ENCODE results near the gene DHTKD1.
"Not testable (repeated sequence)": the region's sequence is repeated elsewhere in the genome, so short reads cannot be mapped to it uniquely, and the experiment has no call there.

The DHTKD1 gene

GRCh38 chr10:12135631-12136030, 66.9 kb downstream of the DHTKD1 start:
- DNase-seq (ENCODE audit: low read depth in 2 of 2, low spot score in 1 of 2): no peak

DNA sequence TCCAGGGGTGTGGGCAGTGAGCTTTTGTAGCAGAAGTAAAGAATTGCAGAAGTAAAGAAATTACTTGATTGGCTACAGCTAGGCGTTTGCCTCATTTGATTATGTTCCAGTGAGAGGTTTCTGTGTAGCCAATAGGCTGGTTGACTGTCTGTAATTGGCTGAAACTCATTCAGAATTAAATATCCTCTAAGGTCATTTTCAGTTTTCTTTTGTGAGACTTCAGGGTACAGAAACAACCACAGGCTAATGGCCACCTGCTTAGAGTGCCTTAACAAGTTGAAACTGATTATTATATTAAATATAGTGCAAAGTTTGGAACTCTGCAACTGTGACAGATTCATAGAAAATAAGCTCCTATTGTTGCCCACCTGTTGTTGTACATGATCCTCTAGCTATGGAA, 71.3 kb downstream of the DHTKD1 start:
- no peak for DNase-seq (ENCODE audit: low read depth in 2 of 2, low spot score in 1 of 2)

- no peak for DNase-seq (ENCODE audit: low read depth in 2 of 2, low spot score in 1 of 2)
These were observed 75.8 kb downstream of the DHTKD1 start for GRCh38 chr10:12144538-12144937.

DNA sequence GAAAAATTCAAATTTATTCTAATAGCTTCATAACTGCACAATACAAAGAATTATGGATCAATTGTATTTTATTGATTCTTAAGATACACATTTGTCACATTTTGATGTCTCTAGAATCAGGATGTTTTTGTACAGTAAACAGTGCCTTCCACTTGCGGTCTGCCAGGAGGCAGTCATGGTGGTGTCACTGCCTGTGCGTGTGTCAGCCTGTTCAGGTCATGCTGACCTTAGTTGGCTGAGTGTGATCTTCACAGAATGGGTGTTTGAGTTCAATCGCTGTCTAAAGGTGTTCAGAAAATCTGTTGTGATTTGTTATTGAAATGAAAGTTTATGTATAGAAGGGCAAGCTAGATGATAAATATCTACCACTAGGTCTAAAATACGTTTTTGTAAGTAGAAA, 81.4 kb downstream of the DHTKD1 start:
- DNase-seq (ENCODE audit: low read depth in 2 of 2, low spot score in 1 of 2): no peak

DNA sequence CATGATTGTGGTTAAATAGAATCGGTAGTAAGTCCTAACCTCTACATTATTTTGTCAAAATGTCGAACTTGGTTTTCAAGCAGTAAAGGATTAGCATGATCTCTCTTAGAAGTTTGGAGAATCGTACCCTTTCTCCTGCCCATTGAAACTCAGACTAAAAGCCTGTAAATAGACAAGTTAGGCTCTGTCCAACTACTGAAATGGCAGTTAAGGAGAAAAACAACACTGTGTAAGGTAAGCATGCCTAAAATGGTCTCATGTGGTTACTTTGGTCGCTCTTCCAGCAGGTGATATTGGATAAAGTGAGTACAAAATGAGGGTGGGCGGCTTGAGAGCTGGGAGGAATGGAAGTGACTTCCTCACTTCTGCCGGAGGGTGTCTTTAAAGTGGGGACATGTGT, 85.8 kb downstream of the DHTKD1 start:
- no peak for DNase-seq (ENCODE audit: low read depth in 2 of 2, low spot score in 1 of 2)

- DNase-seq (ENCODE audit: low read depth in 2 of 2, low spot score in 1 of 2): no peak
These were observed 87.8 kb downstream of the DHTKD1 start for GRCh38 chr10:12156367-12157123.

GRCh38 chr10:12158111-12158510, 89.4 kb downstream of the DHTKD1 start:
- no peak for DNase-seq (ENCODE audit: low read depth in 2 of 2, low spot score in 1 of 2)

- DNase-seq (ENCODE audit: low read depth in 2 of 2, low spot score in 1 of 2): no peak
These were observed 91.9 kb downstream of the DHTKD1 start for GRCh38 chr10:12160664-12161063.

GRCh38 chr10:12162927-12163326, 94.2 kb downstream of the DHTKD1 start:
- DNase-seq (ENCODE audit: low read depth in 2 of 2, low spot score in 1 of 2): no peak

GRCh38 chr10:12164085-12164484, 95.3 kb downstream of the DHTKD1 start:
- DNase-seq (ENCODE audit: low read depth in 2 of 2, low spot score in 1 of 2): no peak

DNA sequence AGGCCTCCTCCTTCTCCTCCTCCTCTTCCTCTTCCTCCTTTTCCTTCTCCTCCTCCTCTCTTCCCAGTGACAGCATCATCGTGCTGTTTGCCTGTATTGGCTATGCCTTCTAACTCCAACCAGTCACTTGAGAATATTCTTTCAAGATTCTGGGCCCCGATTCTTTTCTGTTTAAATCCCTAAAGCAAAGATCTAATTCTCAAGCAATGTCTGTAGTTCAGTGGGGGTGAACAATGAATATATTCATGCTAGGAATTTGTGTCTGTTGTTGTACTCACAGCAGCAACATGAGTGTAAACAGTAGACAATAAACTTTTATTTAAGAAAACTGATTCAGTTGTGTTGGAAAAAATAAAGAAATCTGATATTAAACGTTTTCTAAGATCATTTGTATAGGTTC, 96.3 kb downstream of the DHTKD1 start:
- DNase-seq (ENCODE audit: low read depth in 2 of 2, low spot score in 1 of 2): no peak

GRCh38 chr10:12165999-12166775, 97.4 kb downstream of the DHTKD1 start:
- DNase-seq (ENCODE audit: low read depth in 2 of 2, low spot score in 1 of 2): no peak

- not testable (repeated sequence) for DNase-seq (ENCODE audit: low read depth in 2 of 2, low spot score in 1 of 2)
These were observed 102.8 kb downstream of the DHTKD1 start for GRCh38 chr10:12171512-12171911.
